ENCODE measurements around the gene MSI2. TPM values are rescaled to one million over a fixed set of nuclear protein-coding genes. Genes with fewer than 3 reads are reported as not detected.

The MSI2 gene
- total RNA-seq, 1 experiment from 2014 or later, result 174 TPM

- no peak overlapping the region for H3K4me3 Mint-ChIP-seq (ENCODE audit: unreplicated experiment)
- peaks cover 49% of the 10 kb centered on the region for H3K36me3 Mint-ChIP-seq (ENCODE audit: insufficient read depth, unreplicated experiment)
- no peak for DNase-seq
- no TSS peak for BruUV-seq (replicated peaks)
- H3K36me3 ChIP-seq (ENCODE audit: control insufficient read depth, insufficient read depth, low read length), result no peaks in the 10 kb centered on the region; the same call in 1 of the 2 replicates
- H3K27me3 ChIP-seq (replicated peaks; ENCODE audit: control insufficient read depth, insufficient read depth, low read length), result no peaks in the 10 kb centered on the region
- H3K27ac Mint-ChIP-seq (ENCODE audit: unreplicated experiment), result no peak overlapping the region
- H3K9me3 ChIP-seq, result no peaks in the 10 kb centered on the region
- peaks cover 11% of the 10 kb centered on the region for H3K9me3 Mint-ChIP-seq (ENCODE audit: unreplicated experiment)
- peaks cover 13% of the 10 kb centered on the region for H3K4me1 Mint-ChIP-seq (ENCODE audit: low read depth, unreplicated experiment)
- intact Hi-C loops (cut with micrococcal nuclease; ENCODE audit: unreplicated experiment), result no loop called here
- H3K27me3 Mint-ChIP-seq (ENCODE audit: insufficient read depth, unreplicated experiment), result no peaks in the 10 kb centered on the region
- CTCF ChIA-PET, result no interaction called here
- POLR2A ChIA-PET, result no interaction called here
- TF ChIP-seq, protein P1, sequence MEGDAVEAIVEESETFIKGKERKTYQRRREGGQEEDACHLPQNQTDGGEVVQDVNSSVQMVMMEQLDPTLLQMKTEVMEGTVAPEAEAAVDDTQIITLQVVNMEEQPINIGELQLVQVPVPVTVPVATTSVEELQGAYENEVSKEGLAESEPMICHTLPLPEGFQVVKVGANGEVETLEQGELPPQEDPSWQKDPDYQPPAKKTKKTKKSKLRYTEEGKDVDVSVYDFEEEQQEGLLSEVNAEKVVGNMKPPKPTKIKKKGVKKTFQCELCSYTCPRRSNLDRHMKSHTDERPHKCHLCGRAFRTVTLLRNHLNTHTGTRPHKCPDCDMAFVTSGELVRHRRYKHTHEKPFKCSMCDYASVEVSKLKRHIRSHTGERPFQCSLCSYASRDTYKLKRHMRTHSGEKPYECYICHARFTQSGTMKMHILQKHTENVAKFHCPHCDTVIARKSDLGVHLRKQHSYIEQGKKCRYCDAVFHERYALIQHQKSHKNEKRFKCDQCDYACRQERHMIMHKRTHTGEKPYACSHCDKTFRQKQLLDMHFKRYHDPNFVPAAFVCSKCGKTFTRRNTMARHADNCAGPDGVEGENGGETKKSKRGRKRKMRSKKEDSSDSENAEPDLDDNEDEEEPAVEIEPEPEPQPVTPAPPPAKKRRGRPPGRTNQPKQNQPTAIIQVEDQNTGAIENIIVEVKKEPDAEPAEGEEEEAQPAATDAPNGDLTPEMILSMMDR (IDR thresholded peaks at IDR 0.05; ENCODE audit: insufficient read depth in 1 of 2, low read depth in 1 of 2, low read length in 1 of 2, severe bottlenecking in 1 of 2, unreplicated experiment in 1 of 2), result no peak
- H3K4me3 ChIP-seq (ENCODE audit: low read depth, low read length), result no peak overlapping the region
- no peaks in the 10 kb centered on the region for H3K4me1 ChIP-seq
Observed at GRCh38 chr17:57465610-57466009, 209.3 kb downstream of the MSI2 start.

- Mint-ChIP-seq H3K4me3 (ENCODE audit: unreplicated experiment) (no peak overlapping the region), H3K9me3 (ENCODE audit: unreplicated experiment) (peaks cover 11% of the 10 kb centered on the region), H3K27me3 (ENCODE audit: insufficient read depth, unreplicated experiment) (no peaks in the 10 kb centered on the region), H3K36me3 (ENCODE audit: insufficient read depth, unreplicated experiment) (peaks cover 49% of the 10 kb centered on the region), H3K4me1 (ENCODE audit: low read depth, unreplicated experiment) (peaks cover 13% of the 10 kb centered on the region), H3K27ac (ENCODE audit: unreplicated experiment) (no peak overlapping the region)
- H3K36me3 ChIP-seq (ENCODE audit: control insufficient read depth, insufficient read depth, low read length), result no peaks in the 10 kb centered on the region; the same call in 1 of the 2 replicates
- no peak overlapping the region for H3K4me3 ChIP-seq (ENCODE audit: low read depth, low read length)
- no peak for DNase-seq
- no peaks in the 10 kb centered on the region for H3K4me1 ChIP-seq
- CTCF ChIA-PET, result no interaction called here
- POLR2A ChIA-PET, result no interaction called here
- BruUV-seq (replicated peaks), result no TSS peak
- no peaks in the 10 kb centered on the region for H3K9me3 ChIP-seq
- TF ChIP-seq, protein P1 (IDR thresholded peaks at IDR 0.05; ENCODE audit: insufficient read depth in 1 of 2, low read depth in 1 of 2, low read length in 1 of 2, severe bottlenecking in 1 of 2, unreplicated experiment in 1 of 2), result no peak
- no peaks in the 10 kb centered on the region for H3K27me3 ChIP-seq (replicated peaks; ENCODE audit: control insufficient read depth, insufficient read depth, low read length)
- intact Hi-C loops (cut with micrococcal nuclease; ENCODE audit: unreplicated experiment), result no loop called here
Observed at GRCh38 chr17:57466017-57466471, 209.7 kb downstream of the MSI2 start.

DNA sequence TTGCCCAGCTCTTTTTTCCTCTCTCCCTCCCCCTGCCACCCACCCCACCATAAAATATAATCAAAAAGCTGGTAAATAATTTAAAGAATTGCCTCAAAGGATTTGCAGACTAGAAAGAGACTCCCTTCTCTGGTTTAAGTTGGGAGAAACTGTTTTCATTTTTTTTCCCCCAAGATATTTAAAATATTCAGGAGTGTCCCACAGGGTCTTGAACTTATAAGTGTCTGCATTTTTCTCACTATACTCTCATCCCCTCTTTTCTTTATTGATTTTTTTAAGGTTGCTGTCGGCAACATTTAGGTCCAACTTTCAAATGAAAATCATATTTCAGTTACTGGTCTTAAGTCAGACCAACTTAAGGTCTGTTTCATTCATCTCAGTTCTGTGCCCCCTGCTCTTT is 210.2 kb downstream of the MSI2 start:
- CTCF ChIA-PET, result no interaction called here
- Mint-ChIP-seq H3K4me3 (ENCODE audit: unreplicated experiment) (no peak overlapping the region), H3K9me3 (ENCODE audit: unreplicated experiment) (peaks cover 11% of the 10 kb centered on the region), H3K36me3 (ENCODE audit: insufficient read depth, unreplicated experiment) (peaks cover 48% of the 10 kb centered on the region), H3K4me1 (ENCODE audit: low read depth, unreplicated experiment) (peaks cover 13% of the 10 kb centered on the region), H3K27ac (ENCODE audit: unreplicated experiment) (no peak overlapping the region), H3K27me3 (ENCODE audit: insufficient read depth, unreplicated experiment) (no peaks in the 10 kb centered on the region)
- intact Hi-C loops (cut with micrococcal nuclease; ENCODE audit: unreplicated experiment), result no loop called here
- TF ChIP-seq, protein P1 (IDR thresholded peaks at IDR 0.05; ENCODE audit: insufficient read depth in 1 of 2, low read depth in 1 of 2, low read length in 1 of 2, severe bottlenecking in 1 of 2, unreplicated experiment in 1 of 2), result no peak
- no peak for DNase-seq
- BruUV-seq (replicated peaks), result no TSS peak
- POLR2A ChIA-PET, result no interaction called here
- no peaks in the 10 kb centered on the region; the same call in 1 of the 2 replicates for H3K36me3 ChIP-seq (ENCODE audit: control insufficient read depth, insufficient read depth, low read length)
- no peaks in the 10 kb centered on the region for H3K4me1 ChIP-seq
- no peaks in the 10 kb centered on the region for H3K27me3 ChIP-seq (replicated peaks; ENCODE audit: control insufficient read depth, insufficient read depth, low read length)
- H3K9me3 ChIP-seq, result no peaks in the 10 kb centered on the region
- no peak overlapping the region for H3K4me3 ChIP-seq (ENCODE audit: low read depth, low read length)
